ENCODE results near the gene AP1G1.

The AP1G1 gene

DNA sequence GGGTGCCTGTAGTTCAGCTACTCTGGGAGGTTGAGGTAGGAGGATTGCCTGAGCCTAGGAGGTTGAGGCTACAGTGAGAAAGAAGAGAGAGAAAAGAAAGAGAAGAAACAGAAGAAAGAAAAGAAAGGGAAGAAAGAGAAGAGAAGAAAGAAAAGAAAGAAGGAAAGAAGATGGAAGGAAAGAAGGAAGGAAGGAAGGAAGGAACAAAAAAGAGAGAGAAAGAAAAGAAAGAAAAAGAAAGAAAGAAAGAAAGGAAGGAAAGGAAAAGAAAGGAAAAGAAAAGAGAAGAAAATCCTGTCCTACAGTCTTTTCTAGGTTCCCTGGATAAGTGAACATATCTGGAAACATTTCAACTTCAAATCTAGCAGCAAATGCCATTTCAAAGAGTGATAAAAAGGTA, 54.5 kb downstream of the AP1G1 start:
- DNase-seq (ENCODE audit: low spot score), result no peak

GRCh38 chr16:71748226-71748625, 60.4 kb downstream of the AP1G1 start:
- DNase-seq (ENCODE audit: low spot score), result no peak

DNA sequence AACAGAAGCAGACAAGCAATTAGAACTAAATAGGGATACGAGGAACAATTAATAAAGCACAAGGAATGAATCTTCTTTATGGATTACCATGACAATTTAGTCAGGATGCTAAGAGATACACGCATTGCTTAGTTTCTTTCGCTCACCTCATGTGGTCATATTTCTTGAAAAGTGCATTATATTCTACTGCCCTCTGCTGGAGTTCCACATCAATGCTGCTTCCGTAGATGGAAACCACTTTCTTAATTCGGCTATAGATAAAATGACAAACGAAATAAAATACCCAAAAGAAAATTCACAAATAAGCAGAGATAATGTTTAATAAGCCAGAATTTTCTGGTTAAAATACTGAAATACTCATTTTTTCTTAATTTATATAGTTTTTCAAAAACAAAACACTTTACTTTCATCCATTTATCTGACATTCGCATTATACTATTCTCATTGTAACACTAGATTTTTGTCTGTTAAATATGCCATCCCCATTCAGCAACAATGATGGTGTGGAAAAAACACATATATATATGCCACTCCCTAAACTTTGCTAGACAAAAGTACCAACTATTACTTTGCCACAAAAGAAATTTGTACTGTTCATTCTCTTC, 62.1 kb downstream of the AP1G1 start:
- DNase-seq (ENCODE audit: low spot score), result peak; percentile 53

DNA sequence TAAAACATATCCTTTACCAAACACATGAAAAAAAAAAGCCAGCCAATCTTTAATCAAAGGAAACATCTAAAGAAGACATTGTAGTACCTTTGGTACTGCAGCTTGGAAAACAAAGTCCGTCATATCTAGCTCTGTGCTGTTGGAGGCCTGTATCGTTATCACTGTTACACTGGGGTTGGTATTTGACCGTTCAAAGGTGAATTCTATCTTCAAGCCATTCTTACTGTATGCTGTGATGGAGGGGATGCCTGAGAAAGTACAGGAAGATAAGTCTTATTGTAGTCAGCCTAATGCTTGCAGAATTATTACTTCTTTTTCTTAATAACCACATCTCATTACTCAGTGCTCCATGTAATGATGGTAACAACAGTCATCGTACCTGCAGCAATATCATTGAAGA, 69.8 kb downstream of the AP1G1 start:
- DNase-seq (ENCODE audit: low spot score), result no peak

DNA sequence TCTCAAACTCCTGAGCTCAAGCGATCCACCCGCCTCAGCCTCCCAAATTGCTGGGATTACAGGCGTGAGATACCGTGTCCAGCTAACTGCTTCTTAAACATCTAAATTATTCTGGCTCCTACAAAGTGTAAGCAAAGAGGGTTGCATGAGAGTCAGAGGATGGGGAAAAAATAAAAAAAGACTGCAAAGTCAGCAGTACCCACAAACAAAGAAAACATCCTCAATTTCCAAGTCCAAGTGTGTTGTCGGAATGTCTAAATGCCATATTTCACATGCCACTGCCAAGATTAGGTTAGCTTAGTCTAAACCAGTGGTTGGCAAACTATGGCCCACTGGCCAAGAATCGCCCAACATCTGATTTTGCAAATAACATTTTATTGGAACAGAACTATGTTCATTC, 71.1 kb downstream of the AP1G1 start:
- no peak for DNase-seq (ENCODE audit: low spot score)

- DNase-seq (ENCODE audit: low spot score), result no peak
Measured at GRCh38 chr16:71734511-71734910, 74.1 kb downstream of the AP1G1 start.

GRCh38 chr16:71732587-71732986, 76.0 kb downstream of the AP1G1 start:
- DNase-seq (ENCODE audit: low spot score), result no peak

GRCh38 chr16:71727551-71728324, 80.9 kb downstream of the AP1G1 start:
- DNase-seq (ENCODE audit: low spot score), result no peak

- no peak for DNase-seq (ENCODE audit: low spot score)
Measured at GRCh38 chr16:71726476-71727315, 81.9 kb downstream of the AP1G1 start.

DNA sequence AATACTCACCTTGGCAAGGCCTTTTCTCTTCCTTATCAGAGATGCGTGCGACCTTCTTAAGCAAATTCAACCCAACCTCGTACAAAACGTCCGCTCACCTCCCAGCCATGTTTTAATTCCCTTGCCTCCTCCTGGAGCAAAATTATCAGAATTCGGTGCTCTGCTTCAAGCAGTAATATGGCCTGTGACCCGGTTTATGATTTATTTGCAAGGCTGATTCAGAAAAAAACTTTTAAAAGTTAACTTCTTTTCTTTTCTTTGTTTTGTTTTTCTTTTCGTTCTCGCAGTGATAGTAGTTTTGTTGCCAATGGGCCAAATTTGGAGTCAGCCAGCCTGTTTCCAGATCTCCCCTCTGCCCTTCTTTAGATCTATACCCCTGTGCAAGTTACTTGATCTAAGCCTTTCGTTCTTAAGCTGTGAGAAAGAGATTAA, 84.3 kb downstream of the AP1G1 start, which contains the start of gene PHLPP2:
Gene PHLPP2 (minus strand): TSS at position 382 of the 432 bp plus-strand sequence. CDS start 9,906 bp downstream, outside the sequence.
- no peak for DNase-seq (ENCODE audit: low spot score)

DNA sequence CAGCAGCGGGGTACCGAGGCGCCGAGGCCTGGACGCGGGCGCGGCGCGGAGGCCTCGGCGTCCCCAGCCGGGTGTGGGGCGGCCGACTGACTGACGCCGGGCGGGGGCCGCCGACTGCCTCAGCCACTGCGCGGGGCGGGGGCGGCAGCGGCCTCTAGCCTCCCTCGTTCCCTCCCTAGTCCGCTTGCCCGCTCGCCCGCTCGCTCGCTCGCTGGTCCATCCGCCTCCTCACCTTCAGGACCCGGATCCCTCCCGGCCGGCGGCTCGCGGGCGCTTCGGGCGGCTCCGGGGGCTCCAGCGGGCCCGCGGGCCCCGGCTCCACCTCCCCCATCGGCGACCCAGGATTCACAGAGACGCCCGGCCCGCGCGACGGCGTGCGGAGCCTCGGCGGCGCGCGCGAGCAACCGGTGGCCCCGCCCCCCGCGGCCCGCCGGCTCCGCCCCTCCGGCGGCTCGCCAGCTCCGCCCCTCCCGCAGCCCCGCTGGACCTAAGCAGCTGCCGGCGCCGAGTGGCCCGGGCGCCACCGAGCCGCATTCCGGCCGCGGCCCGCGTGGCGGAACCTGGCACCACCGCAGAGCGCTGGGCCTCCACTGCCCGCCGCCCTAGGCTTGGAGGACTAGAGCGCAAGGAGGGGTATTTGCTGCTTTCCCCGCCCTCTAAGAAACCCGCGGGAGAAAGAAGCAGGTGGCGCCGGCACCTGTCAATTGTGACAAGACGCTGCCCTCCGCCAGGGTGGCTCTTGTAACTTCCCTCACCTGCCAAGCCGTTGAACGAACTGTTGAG, 84.9 kb downstream of the AP1G1 start:
- DNase-seq (ENCODE audit: low spot score), result peak; percentile 95

GRCh38 chr16:71722801-71723536, 85.7 kb downstream of the AP1G1 start:
- peak; percentile 84 for DNase-seq (ENCODE audit: low spot score)

DNA sequence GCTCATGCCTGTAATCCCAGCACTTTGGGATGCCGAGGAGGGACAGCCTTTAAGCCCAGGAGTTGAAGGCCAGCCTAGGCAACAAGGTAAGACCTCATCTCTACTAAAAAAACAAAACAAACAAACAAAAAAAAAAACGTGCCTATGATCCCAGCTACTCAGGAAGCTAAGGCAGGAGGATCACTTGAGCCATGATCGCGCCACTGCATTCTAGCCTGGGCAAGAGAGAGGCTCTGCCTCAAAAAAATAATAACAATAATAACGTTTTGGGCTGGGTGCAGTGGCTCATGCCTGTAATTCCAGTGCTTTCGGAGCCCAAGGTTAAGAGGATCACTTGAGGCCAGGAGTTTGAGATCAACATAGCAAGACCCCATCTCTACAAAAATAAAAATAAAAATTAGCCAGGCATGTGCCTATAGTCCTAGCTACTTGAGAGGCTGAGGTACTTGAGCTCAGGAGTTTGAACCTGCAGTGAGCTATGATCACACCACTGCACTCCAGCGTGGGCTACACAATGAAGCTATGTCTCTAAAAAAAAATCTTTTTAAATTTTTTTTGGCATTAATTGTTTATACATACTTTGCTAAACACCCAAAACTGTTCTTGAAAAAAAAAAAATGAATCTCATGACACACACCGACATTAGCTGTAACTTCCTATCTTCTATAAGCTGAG, 87.4 kb downstream of the AP1G1 start:
- DNase-seq (ENCODE audit: low spot score), result no peak

DNA sequence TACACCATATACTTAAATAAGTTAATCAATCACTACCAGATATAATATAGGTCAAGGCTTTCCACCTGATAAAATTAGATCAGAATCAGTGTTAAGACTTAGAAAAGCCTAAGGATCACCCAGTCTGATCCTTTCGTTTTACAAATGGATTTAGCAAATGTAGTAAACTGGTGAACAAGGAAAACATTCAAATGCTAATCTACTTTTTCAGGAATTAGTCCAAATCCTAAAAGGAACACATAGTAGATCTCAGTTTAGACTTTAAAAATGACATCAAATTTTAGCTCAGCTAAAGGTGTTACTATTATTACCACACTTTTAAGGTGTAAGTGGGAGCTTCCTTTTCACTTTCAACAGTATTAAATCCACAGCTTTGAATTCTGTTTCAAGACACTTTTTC, 96.1 kb downstream of the AP1G1 start:
- DNase-seq (ENCODE audit: low spot score), result no peak

DNA sequence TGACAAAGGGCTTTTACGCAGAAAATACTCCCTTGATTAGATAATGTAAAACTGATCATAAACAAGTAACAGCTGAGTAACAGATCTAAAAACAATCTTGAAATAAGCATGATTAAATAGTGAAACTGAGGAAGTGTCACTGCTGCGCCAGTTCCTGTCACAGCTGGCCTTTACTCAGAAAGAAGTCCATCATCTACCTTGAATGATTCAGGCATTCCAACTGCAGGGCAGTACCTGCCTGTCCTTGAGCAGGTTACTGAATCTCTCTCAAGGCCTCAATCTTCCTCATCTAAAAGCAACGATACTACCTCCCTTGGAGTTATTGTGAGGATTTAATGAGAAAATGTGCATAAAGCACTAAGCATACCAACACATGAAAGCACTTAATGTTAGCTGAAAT, 96.8 kb downstream of the AP1G1 start:
- no peak for DNase-seq (ENCODE audit: low spot score)

DNA sequence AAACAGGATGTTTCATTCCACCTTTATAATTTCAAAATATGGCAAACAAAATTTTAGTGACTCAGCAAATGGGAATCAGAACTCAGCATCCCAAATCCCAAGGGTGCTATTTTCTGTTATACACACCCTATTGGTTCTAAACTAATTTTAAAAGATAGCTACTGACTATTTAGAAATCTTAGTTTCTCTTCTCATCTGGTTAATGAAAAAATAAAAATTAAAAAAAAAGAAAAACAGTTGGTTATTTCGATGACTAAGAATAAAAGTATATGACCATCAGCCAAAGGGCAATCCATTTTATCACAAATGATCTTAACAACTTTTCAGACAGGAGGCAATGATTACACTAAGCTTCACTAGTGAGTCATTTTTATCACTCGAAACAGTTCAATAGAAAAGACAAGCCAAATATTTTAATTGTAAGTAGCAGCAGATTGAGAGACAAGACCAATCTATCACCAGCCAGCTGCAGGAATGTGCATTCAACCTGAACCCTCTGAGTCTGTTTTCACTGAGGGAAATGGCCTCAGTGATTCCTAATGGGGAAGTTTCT, 99.3 kb downstream of the AP1G1 start:
- DNase-seq (ENCODE audit: low spot score), result no peak

DNA sequence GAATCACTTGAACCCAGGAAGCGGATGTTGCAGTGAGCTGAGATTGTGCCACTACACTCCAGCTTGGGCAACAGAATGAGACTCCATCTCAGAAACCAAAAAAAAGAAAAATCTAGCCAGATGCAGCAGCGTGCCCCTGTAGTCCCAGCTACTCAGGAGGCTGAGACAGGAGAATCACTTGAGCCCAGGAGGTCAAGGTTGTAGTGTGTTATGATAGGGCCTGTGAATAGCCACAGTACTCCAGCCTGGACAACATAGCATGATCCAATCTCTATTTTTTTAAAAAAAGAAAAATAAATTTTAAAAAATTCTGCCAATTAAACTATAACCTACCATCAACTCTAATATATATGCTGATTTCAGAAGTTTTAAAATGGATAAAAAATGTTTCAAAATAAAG, 99.9 kb downstream of the AP1G1 start:
- no peak for DNase-seq (ENCODE audit: low spot score)

DNA sequence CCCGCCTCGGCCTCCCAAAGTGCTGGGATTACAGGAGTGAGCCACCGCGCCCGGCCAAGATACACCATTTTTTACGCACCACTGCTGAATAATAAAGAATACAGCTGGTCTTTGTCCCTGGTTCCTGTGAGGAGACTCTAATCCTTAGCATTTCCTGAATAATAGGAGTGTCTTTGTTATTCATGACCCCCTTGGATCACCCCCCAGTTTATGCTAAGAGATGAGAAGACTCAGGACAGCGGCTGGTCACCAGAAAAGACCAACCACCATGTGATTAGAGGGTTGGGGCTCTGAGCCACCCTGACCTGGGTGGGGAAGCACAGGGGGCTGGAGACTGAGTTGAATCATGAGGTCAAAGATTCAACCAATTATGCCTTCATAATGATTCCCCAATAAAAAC, 101.4 kb downstream of the AP1G1 start:
- DNase-seq (ENCODE audit: low spot score), result peak; percentile 31

DNA sequence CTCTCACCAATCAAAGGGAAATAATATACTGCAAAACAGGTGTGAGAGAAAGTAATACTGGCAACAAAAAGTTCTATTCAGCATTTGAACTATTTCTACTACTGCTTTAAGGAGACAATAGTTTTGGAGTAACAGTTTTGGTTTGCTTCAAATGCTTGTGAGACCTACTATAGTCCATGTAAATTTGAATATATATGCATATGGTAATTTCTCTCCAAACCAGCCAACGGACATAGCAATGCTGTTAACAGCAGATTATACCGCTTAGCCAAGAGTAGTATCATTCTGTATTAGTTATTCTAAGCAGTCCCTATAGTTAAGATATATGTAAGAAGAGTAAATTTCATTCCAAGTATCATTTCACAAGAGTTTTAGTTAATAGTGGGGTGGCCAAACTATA, 102.6 kb downstream of the AP1G1 start:
- DNase-seq (ENCODE audit: low spot score), result no peak

DNA sequence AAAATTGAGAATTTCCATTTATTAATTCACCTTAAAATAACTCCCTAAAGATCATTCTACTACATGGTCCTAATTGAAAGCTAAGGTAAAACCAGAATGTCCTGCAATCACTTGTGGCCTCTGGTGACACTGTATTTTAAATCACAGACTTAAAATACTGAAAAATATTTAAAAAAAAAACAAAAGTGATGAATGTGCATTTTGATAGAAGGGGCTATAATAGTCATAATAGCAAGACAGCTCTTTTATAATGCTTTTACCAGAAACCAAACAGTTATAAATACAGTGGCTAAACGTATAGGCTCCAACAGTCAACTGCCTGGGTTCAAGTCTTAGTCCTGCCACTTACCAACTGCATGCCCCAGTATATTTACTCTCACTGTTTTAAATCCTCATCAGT, 105.3 kb downstream of the AP1G1 start:
- no peak for DNase-seq (ENCODE audit: low spot score)

All from iPS-NIHi11 (cell line).